ENCODE data around the gene LRRC74A. TPM values are rescaled to one million over a fixed set of nuclear protein-coding genes. Genes with fewer than 3 reads are reported as not detected.

Gene LRRC74A
- total RNA-seq, 1 experiment from 2014 or later, result not detected

GRCh38 chr14:76846331-76847047 is 20.3 kb downstream of the LRRC74A start:
- no peak for DNase-seq (ENCODE audit: low read depth)

DNA sequence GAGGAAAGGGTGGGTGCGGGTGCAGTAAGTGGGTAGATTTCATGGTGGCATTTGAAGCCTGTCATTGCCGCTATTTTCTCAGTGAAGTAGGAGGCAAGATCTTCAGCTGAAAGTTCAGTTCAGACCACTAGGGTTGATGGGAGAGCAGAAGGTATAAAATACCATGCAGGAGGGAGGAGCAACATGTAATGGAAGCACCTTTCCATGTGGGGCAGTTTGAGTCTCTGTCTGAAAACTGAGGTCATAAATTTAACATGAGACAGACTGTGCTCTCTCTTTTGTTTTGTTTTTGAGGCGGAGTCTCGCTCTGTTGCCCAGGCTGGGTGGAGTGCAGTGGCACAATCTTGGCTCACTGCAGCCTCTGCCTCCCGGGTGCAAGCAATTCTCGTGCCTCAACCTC is 22.7 kb downstream of the LRRC74A start:
- DNase-seq (ENCODE audit: low read depth), result no peak

- DNase-seq (ENCODE audit: low read depth), result no peak
These were observed 28.9 kb downstream of the LRRC74A start for GRCh38 chr14:76855066-76855465.

DNA sequence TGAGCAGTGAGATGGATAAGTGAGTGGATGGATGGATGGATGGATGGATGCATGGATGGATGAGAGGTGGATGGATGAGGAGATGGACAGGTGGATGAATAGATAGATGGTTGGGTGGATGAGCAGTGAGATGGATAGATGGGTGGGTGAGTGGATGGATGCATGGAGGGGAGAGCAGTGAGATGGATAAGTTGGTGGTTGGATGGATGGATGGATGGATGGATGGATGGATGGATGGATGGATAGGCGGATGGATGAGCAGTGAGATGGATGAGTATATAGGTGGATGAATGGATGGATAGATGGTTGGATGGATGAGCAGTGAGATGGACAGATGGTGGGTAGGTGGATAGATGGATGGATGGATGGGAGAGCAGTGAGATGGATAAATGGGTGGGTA is 30.6 kb downstream of the LRRC74A start:
- no peak for DNase-seq (ENCODE audit: low read depth)

DNA sequence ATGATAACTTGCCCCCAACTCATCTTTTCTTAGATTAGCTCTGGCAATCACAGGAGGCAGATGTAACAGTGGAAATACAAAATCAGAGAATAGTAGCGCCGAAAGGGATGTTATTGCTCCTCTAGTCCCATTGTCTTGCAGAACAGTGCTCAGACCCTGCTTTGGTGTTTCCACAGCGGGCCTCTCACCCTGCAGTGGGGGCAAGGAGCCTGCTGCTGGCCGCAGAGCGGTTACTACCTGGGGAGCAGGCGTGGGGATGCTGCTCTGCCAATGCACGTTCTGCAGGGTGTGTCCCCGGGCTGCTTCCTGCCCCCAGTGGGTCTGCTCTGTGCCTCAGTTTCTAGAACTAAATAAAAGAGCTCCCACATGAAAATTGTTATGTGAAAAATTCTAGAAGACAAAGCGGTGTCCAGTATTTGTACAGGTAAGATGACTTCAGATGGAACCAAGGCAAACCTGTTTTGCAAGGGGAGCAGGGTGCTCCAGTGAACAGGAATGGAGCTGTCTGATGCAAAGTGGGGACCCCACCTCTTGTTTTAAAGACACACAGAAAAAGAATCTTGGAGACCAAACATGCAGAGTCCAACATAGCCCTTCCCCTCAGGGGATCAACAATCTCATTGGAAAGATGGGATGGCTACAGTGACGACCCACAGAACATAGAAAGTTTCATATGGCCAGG is 35.5 kb downstream of the LRRC74A start:
- DNase-seq (ENCODE audit: low read depth), result no peak

DNA sequence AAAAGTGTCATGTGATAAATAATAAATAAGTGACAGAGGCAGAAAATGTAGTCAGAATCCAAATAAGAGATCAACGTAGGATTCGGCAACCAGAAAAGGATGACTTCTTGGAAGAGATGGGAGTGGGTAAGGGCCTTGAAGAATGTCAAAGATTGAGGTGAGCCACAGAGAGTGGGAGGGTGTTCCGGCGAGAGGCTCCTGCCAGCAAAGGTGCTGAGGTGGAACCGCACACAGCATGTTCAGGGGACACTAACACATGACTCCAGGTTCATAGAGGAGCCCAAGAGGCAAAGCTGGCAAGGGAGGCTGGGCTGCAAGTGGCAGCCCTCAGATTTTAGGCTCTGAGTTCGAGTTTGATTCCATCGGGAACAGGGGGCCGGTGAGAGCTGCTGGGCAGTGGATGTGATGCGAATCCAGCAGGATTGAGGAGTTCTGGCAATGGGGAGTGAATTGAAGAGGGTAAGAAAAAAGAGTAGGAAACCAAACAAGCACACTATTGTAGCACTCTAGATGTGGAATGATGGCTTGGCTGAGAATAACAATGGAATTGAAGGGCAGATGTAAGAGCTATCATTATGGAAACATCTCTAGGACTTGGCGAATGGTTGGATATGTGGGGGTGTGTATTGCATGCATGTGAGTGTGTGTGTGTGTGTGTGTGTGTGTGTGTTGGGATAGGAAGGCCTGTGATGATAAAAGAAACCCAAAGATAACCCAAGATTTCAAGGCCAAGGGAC is 36.5 kb downstream of the LRRC74A start:
- no peak for DNase-seq (ENCODE audit: low read depth)

GRCh38 chr14:76863724-76864407 is 37.7 kb downstream of the LRRC74A start:
- DNase-seq (ENCODE audit: low read depth), result no peak

- no peak for DNase-seq (ENCODE audit: low read depth)
These were observed 40.2 kb downstream of the LRRC74A start for GRCh38 chr14:76866456-76866855.

DNA sequence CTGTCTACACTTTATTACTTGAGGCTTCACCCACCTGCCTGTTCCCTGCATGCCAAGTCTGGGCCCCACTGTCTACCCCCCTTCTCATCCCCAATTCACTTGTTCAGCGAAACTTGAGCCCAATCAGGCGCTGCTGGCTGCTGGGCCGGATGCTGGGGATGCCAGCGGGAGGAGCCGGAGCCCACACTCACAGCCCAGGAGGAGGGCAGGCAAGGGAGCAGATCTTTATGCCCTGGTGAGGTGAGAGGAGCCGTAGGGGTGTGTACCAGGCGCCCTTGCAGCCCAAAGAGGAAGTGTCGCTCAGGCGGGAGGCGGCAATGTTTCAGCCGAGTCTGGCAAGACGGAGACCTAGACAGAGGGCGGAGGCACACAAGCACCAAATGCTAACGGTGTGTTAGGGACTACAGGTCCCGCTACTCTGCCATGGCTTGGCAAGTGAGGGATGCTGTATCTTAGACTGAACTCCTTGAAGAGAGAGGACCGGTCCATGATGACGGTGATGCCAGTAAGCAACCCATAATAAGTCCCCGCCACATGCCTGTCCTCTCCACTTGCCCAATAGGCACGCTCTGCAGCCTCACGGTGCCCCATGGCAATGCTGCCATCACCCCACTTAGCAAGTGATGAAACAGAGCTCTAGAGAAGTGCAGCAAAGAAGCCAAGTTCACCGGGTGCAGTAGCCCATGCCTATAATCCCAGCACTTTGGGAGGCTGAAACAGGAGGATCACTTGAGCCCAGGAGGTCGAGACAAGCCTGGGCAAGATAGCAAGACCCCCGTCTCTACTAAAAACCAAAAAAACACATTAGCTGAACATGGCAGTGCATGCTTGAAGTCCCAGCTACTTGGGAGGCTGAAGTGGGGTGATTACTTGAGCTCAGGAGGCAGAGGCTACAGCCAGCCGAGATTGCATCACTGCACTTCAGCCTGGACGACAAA is 41.6 kb downstream of the LRRC74A start:
- no peak for DNase-seq (ENCODE audit: low read depth)

- DNase-seq (ENCODE audit: low read depth), result no peak
These were observed 42.4 kb downstream of the LRRC74A start for GRCh38 chr14:76868454-76869170.

DNA sequence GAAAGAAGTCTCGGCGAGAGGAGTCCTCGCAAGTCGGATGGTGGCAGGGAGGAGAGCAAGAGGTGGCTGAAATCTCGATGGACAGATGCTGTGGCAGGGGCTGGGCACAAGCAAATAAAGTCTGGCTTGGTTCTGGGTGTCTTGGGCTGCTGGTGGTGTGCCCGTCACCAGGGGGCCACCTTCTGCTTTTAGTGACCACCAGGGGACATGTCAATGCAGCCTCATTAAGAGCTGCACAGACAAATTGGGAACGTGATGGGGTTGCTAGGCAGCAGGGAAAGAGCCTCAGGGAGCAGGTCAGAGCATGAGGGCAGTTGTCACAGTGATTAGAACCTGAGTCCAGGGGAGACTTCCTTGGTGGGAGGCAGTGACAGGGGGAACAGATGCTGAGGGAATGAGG is 44.0 kb downstream of the LRRC74A start:
- DNase-seq (ENCODE audit: low read depth), result no peak

DNA sequence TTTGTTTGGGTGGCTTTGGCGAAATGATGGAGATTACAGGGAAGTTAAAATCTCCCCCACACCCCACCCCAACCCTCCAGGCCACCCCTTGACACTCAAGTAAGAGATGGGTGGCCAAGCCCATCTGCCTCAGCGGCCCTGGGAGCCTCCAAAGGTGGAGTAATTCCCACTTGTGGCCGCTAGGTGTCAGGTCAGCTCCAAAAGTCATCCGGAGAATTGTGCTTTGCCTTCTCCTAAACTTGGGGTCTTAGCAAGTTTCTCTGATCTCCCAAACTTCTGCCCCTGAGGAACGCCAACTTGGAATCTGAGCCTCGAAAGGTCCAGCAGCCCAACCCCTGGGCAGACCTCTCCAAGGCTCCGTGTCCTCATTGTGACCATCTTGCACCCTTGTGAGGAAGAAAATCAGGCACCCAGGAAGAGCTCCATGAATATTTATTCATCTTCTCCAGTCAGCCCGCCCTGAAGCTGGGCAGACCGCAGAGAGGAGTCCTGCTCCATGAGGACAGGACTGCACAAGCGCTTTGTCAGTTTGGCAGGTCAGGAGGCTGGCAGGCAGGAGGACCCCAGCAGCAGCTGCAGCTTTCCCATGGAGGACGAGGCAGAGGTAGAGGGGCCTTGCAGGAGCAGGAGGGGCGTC is 46.7 kb downstream of the LRRC74A start:
- peak; percentile 37 for DNase-seq (ENCODE audit: low read depth)

DNA sequence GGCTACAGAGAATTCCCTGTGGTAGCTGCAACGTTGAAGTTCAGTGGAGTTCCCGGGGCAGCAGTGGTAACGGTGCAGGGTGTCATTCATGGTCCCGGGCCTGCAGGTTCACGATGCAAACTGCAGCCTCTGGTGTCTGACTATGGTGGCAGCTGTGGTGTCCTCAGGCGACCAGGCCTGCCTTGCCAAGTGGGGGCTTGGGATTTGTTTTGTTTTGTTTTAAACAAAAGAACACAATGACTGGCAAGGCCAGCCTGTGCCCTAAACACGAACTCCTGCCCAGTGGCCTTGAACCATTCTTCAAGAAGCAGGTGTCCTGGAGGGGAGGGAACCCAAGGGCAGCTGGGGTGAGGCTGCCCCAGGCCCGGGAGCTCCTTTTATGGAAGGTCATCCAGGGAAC is 48.5 kb downstream of the LRRC74A start:
- DNase-seq (ENCODE audit: low read depth), result no peak

GRCh38 chr14:76876076-76876475 is 49.9 kb downstream of the LRRC74A start:
- peak; percentile 54 for DNase-seq (ENCODE audit: low read depth)

- no peak for DNase-seq (ENCODE audit: low read depth)
These were observed 51.7 kb downstream of the LRRC74A start for GRCh38 chr14:76877871-76878270.

GRCh38 chr14:76880449-76880848 is 54.2 kb downstream of the LRRC74A start:
- no peak for DNase-seq (ENCODE audit: low read depth)

- no peak for DNase-seq (ENCODE audit: low read depth)
These were observed 55.1 kb downstream of the LRRC74A start for GRCh38 chr14:76881348-76881747.

GRCh38 chr14:76882651-76883050 is 56.4 kb downstream of the LRRC74A start:
- DNase-seq (ENCODE audit: low read depth), result no peak

- DNase-seq (ENCODE audit: low read depth), result no peak
These were observed 57.2 kb downstream of the LRRC74A start for GRCh38 chr14:76883447-76883846.

GRCh38 chr14:76884394-76884793 is 58.2 kb downstream of the LRRC74A start:
- DNase-seq (ENCODE audit: low read depth), result no peak
